ENCODE data around the gene FSTL4.

Gene FSTL4

DNA sequence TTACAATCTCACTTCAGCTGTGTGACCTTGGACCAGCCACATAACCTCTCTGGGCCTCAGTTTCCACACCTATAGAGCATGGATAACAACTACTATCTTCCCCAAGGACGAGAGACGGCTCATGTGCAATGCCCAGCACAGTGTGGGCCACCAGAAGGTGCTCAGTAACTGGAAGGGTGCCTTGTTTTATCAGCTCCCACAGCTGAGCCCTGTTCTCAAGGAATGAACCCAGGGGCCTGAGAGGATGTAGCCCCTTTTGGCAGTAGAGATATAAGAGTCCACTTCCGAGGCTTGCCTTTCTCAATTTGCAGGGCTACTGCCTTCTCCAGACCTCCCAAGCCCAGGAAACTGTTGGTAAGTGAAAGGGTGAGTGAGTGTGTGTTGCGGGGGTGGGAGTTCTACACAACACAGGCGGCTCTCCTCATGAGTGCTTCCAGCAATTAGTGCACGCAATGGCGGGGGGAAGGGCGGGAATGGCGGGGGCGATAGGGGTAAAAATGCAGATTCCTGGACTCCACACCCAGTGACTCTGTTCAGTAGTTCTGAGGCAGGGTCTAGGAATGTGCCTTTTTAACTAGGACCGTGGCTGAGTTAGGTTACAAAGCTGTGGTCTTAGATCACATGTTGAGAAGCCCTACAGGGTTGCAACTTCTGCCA, 185.1 kb downstream of the FSTL4 start:
- DNase-seq (ENCODE audit: low read depth), result no peak

DNA sequence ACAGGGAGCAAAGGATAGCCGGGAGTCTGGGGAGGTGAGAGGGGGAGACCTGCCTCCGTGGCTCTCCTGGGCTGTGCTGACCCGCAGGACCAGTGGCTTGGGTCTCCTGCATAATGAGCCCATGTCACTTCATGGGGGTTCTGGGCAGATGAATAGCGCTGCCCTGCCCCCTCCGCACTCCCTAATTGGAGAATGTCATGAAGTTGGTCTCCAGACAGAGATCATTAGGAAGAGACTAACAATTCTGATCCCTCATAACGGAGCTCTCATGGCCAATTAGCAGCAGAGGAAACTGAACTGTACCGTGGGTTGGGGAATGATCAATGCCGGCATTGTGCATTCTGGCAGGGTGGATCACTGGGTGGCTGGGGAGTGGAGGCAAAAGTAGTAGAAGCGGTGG, 186.1 kb downstream of the FSTL4 start:
- DNase-seq (ENCODE audit: low read depth), result no peak

DNA sequence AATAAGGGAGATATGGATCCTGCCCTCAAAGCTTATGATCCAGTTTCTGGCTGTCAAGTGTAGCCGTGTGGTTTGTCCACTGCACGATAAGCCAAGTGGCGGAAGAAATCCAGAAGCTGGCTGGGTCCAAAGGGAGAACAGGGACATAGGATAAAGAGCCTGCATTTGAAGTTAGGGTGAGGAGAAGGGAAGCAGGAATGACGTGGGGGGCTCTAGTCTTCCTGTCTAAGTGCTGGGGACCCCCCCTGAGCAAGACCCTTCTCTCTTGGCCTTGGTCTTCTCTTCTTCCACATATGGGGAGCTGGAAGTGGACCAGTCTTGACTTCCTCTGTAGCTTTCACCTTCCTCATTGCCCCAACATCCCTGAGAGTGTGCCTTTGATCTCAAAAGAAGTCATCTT, 186.6 kb downstream of the FSTL4 start:
- DNase-seq (ENCODE audit: low read depth), result no peak

DNA sequence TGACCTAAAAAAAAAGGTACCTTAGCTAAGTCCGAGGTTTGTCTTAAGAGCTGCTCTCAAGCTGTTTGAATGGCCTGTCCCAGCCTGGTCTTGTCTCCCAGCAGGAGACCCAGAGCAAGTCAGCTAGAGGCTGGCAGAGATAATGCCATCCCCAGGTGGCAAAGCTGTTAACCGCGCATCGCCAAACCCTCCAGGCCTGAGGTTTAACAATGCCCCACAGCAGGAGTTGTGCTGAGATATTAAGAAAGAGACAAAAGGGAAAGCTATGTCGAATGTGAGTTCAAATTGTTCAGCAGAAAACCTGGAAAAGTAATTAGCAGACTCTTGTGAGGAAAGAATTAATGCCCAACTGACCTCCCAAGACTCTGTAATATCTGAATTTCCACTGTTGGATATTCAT, 187.1 kb downstream of the FSTL4 start:
- DNase-seq (ENCODE audit: low read depth), result no peak

DNA sequence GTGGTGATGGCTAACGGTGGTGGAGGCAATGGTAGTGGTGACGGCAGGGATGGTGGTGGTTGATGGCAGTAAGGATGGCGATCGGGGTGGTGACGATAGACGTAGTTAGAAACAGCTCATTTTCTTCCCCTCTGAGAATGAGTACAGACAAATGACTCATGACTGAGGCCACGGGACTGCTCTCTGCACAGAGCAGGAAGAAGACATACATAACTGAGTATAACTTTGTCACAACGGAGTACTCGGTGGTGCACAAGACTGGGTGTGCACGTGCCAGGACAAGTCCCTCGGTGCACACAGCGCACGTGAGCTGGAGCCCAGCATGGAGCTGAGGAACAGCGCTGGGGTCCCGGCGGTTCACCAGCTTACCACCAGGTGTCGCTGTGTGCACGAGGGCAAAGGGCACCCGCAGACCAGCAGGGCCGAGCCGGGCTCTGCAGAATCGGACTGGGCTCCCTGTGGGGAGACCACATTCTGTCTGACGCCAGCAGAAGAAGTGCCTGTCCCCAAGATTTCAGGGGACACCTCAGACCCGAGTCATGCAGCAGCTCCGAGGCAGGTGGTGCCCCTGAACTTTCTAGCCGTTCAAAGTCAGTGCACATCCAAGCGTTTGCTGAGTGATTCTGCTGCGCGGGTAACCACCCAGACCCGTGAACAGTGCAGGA, 188.6 kb downstream of the FSTL4 start:
- DNase-seq (ENCODE audit: low read depth), result peak; percentile 62

DNA sequence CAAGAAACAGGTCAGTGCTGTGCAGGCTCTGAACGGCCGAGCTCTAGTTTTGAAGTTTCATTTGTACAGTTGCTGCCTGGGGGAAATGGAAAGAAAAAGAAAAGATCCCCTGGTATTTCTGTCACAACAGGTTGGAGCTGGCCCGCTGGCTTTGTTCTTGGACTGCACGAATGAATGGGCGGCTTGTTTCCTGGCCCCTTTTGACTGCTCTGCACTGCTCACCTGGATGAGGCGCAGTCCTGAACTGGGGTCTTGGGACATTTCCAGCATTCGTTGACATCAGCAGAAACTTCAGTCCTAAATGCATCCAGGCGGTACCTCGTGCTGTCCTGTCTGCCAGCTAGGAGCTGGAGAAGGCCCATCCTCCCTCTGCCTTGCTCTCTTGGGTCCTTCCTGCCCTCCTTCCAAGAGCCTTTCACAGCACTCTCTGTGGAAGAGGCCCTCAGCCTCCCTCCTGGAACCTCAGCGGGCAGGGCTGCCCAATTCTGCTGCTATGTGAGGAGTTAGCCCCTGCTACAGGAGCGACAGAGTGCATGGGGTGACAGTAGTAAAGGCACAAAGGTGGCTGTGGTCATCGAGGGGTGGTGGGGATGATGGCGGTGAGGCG, 189.2 kb downstream of the FSTL4 start:
- DNase-seq (ENCODE audit: low read depth), result no peak

DNA sequence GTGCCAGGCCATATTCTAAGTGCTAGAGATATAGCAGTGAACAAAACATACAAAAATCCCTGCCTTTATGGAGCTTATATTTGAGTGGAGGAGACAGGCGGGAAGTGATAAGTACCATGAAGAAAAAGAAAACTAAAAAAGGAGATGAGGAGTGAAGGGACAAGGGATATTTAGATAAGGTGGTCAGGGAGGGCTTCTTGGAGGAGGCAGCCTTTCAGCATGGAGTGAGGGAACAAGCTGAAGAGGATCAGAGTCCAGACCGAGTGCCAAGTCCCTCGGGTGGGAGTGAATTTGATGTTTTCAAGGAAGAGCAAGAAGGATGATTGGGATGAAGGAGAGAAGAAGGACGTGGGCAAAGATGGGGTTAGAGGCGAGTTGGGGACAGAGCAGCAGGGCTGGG, 190.5 kb downstream of the FSTL4 start:
- no peak for DNase-seq (ENCODE audit: low read depth)

DNA sequence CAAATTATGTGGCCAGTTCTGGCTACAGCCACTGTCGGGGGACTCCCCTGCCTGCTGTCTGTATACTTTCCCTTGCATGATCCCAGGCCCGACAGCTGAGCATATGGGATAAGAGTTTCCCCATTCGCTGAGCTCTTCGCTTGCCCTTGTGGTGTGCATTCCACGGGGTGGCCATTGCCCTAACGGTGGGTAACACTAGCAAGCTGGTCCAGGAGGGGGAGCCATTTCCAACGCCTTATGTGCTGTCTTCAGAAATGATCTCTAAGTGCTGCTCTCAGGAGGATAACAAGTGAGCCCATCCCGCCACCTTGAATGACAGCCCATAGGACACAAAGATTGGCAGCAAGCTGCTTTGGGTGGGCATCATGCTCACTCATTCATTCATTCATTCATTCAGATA, 190.9 kb downstream of the FSTL4 start:
- no peak for DNase-seq (ENCODE audit: low read depth)

DNA sequence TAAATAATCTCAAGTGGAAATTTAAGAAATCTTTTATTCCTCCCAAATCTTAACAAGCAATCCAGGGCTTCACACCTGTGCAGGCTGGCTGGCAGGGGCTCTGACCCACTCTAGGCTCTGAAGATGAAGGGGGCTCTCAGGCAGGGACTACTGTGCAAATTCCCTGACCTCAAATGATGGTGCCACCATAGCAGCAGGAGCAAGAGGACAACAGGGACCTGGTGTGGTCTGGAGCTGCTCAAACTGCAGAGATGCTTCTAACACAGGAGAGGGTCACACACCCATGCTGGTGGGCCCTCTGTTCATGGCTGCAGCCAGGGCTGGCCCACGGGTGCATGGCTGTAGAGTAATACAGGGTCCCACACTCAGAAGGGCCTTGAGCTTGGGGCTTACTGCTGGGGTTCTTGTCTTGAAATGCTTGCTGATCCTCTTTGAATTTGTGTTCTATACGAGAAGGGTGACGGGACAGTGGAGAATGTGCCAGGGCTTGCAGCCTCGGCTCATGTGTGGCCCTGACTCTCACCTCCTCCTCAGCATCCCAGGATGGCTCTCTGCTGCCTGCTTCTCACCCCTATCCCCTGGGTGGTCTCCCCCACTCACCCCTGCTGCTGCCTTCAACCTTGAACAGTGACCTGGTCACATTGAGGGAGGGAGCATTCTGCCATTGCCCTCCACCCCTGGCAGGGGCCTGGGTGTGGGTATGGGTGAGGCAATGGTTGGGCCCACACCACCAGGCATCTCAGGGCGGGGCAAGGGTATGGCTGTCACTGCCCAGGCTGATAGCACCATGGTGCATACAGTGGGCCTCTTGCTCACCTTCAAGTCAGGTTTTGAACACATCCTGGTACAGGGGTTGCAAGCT, 191.7 kb downstream of the FSTL4 start:
- DNase-seq (ENCODE audit: low read depth), result no peak

DNA sequence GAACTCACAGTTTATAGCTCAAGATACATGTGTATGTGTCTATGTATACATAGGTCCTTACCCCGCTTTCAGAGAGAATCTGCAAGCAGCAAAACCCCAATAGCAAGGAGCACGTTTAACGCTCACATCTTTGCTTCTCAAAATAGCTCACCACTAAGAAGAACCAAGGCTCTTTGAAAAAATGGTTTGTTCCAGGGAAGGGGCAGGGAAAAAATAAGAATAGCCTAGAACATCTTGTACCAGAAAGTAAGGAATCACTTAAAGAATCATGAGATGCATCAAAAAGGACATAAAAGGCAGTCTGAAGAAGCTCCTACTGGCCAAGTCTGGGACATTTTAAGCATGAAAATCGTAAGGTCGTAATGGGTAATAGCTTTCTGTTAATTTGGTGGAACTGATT, 196.4 kb downstream of the FSTL4 start:
- no peak for DNase-seq (ENCODE audit: low read depth)

DNA sequence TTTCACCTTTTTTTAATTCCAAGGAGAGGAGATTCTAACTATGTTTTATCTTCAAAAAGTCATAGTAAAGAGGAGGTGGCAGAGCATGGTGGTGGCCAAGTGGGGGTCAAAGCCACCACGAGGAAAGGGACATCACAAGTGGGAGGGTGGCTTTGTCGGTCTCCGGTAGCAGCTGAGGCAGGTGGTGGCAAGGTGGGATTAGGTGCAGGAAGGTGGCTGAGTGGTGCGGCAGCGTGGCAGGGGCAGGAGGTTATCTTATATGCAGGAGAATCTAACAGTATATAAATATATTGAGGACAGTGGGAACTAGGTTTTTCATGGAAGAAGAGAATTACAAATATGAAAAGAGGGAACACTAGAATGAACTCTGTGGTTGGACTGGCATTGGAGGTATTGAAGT, 196.8 kb downstream of the FSTL4 start:
- DNase-seq (ENCODE audit: low read depth), result no peak

DNA sequence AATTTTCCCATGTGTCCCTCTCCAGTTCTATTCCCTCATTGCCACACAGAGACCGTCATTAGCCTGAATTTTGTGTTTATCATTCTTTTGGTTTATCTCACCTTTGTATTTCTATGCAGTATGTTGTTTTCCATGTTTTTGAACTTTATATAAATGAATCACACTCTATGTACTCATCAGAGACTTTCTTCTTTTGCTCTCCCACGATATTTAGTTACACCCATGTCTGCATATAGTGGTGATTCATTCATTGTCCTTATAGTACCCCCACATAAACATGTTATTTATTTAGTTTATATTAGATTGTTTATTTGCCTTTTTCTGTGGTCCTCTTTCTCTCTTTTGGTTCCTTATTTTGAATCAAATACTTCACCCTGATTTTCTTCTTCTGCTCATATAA, 199.7 kb downstream of the FSTL4 start:
- DNase-seq (ENCODE audit: low read depth), result no peak

DNA sequence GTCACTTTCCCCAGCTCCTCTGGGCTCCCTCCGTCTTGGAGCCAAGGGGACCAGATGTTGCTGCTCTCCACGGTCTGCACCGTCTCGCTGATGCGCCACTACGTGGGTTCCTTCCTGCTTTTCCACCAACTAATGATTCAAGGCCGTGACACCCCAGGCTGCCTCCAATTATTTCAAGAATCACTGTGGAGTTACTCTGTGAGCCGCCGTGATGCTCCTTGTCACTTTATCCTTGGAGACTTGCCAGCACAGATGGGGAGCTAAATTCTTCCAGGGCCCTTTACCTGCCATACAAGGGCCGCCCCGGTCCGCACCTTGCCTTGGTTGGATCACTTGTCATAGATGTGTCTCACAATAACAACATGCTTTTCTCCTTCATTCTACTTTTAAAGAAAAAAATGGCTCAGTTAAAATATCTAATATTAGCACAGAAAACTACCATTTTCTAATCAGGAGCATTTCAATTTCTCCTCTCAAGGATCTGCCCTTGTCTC, 202.0 kb downstream of the FSTL4 start:
- no peak for DNase-seq (ENCODE audit: low read depth)

DNA sequence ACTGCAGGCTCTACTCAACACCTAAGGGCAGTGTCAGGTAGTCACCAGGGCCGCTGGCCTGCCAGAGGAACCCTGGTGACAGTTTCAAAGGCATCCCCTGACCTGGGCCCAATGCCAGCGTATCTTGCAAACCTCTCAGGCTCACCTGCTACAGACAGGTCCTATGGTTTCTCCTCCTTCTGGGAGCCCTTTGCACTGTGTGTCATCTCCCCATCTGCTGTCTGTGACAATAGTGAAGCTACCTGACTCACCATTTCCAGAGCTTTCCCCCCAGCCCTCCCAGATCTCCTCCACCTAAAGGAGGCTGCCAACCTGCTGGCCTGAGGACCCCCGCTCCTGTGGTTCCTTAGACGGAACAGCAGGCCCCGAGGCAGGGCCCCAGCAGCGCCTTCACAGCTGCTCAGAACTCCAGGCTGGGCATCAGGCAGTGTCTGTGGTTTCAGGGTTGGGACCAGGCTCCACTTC, 203.1 kb downstream of the FSTL4 start:
- DNase-seq (ENCODE audit: low read depth), result no peak

DNA sequence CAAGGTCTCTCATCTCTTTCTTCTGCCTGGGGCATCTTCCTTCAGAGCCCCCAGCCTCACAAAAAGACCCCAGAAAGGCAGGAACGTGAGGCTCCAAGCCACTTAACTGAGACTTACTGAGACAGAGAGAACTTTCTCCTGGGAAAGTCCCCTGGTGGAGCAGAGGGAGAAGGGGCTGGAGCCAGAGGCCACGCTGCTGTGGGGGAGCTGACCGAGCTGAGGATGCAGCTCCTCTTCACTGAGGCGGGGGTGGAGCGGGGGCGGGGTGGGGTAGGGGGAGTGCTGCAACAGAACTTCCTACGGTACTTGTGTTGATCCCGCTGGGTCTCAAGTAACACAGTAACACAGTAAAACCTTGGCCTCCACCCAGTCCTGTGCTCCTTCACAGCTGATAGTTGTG, 204.0 kb downstream of the FSTL4 start:
- DNase-seq (ENCODE audit: low read depth), result no peak

DNA sequence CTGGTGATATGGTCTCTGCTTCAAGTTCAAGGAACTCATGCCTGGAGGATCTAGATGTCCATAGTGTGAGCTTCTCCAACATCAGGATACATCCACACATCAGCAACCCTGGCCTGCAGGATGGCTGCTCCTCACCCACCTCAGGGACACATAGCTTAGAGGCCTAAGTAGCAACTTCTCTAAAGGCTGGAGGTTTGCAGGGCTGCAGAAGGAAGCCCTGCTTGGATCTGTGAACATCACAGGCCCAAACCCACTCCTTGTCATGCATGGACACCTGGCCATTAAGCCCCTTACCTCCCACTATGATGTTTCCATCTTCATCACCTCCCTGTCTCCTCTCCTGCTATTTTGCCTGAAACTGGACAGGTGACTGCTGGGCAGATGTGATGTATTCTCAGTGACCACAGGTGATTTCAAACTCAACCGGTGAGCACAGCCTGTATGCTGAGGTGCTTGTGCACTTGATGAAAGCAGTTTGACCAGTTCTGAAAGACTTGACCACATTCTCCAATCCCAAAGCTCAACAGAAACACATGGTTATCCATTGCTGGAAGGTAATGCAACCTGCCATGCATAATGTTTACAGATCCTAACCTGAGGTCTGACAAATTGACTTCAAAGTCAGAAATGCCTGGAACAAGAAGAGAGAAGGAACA, 205.2 kb downstream of the FSTL4 start:
- no peak for DNase-seq (ENCODE audit: low read depth)

DNA sequence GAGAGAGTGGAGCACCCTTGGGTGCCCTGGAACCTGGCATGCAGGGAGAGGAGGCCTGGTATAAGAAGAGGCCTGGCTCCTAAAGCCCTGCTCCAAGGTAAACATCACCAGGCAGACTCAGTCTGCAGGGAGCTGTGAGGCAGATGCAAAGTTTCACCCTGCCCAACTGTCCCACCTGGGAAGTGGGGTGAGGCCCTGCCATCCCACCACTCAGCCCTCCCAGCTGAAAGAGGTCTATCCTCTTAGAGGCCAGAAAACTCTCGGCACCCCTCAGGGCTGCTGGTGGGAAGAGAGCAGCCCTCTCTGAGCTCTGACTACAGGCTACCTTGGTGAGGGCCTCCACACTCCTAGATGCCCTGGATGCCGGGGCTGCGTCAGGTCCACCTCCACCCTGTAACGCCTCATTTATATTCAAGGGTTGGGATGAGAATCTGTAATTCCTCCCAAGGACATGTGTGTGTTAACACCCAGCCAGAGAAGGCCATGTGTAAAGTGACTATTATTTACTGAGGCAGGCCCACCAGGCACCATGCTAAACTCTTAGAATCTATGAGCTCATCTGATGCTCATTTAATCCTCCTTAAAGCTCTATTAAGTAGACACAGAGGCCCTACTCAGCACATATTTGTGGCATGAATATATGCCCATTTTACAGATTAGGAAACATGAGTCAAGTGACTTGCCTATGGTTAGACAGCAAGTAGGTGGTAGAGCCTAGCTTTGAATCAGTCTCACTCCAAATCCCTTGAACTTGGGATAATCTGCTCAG, 205.9 kb downstream of the FSTL4 start:
- no peak for DNase-seq (ENCODE audit: low read depth)

DNA sequence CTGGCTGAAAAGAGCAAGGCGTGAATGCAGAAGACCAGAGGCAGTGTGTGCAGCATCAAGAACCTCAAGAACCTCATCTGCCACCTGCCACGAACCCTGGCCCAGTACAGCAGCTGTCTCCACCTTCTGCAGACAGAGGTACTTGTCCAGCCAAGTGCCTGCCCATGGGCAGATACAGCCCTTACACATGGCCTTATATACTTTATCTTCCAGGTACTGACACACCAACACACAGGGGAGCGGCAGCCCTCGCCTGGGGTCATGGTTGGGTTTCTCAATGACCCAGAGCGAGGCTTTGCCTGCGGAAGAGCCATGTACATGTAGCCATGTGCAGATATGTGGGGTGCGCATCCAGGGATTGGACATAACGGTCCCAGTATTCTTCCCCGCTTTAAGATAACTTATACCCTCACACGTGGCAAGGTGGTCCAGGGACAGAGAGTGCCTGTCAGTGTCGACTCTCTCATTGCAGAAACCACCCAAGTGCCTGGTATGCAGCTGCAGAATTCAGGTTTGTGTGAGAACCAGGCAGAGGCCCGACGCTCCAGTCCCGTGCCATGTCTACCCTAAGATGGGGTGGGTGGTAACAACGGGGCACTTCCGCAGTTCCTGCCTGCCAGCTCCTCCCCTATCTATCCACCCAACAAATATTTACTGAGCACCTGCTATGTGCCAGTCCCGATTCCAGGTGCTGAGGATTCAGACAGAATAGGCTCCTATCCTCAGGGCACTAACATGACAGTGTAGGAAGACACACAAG, 206.9 kb downstream of the FSTL4 start:
- DNase-seq (ENCODE audit: low read depth), result no peak

DNA sequence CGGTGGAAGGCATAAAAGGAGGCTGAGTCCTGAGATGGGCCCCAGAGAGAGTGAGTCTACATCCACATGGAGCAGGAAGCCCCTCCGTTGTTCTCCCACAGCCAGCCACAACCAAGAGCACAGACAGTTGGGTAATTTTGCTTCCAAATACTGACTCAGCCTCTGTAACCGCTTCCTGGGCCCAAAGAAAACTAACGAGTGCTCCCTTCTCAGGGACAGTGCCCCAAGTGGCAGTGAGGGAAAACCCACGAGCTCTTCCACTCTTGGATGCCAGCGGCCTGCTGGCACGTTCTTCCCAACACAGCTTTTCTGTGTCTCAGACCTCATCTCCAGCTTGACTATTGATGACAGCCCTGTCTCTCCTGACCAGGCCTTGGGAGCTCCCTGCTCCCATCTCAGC, 207.6 kb downstream of the FSTL4 start:
- DNase-seq (ENCODE audit: low read depth), result no peak

DNA sequence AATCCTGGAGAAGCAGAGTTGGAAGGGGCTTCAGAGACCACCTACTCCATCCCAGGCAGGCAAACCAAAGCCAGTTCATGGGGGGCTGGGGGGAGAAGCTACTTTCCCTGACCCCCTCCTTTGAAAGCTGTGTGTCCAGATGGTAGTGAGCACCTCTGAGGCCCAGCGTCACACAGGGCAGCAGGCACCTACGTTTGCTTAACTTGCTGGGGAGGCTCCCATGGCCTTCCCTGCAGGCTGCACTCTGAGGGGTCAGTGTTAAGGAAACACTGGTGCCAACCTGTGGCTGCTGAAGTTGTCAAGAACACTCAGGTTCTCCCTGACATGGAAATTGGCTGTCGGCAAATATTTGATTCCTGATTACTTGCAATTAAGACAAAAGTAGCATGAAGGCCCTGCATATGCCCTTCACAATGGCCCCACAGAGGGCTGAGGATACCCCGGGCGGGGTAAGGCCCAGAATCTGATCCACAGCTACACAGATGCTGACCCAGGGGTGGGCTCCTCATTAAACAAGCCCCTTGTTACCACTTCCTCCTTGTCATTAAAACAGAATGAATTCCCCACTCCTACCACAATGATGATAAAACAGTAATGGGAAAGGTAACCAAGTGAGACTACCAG, 208.5 kb downstream of the FSTL4 start:
- DNase-seq (ENCODE audit: low read depth), result no peak
